ENCODE data around the gene MGLL.
A peak's percentile ranks its signal among the peaks of the same experiment; 100 is the strongest.

The MGLL gene

DNA sequence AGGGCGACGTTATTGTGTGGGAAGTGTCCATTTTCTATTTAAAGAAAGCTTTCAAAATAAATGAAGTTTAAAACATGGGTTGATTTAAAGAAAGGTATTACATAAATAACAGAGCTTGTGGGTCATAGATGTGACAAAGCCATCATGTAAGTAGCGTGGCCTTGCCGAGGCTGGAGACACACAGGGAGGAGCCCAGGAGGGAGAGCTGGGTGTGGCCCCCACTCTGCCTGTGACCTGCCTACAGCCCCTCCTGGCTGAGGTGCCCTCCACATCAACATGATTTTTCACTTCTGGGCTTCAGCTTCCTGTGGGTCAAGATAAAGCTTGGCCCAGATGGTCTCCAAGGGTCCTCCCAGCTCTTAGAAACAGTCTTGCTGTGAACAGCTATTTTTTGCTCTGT lies 12.5 kb upstream of the MGLL start:
- WGBS (ENCODE audit: extremely low coverage, insufficient coverage, low lambda C conversion rate), result no CpG with 5 or more reads among the region's 4 CpGs
- Histone ChIP-seq H3K36me3 (ENCODE audit: control insufficient read depth, insufficient read depth, low read length) (no peaks in the 10 kb centered on the region), H3K27me3 (ENCODE audit: insufficient read depth, low read length, poor library complexity) (no peaks in the 10 kb centered on the region), H3K4ac (ENCODE audit: low read depth, low read length) (no peak overlapping the region), H2BK5ac (ENCODE audit: low read length) (no peak overlapping the region), H2BK15ac (replicated peaks; ENCODE audit: low read depth) (no peak overlapping the region), H2BK120ac (ENCODE audit: low read depth, low read length) (no peak overlapping the region), H3K9ac (ENCODE audit: low read length) (no peak overlapping the region), H3K4me1 (ENCODE audit: control insufficient read depth, low read depth, low read length) (no peaks in the 10 kb centered on the region), H3K23ac (ENCODE audit: low read length) (no peak overlapping the region), H3K79me1 (ENCODE audit: low read length) (no peaks in the 10 kb centered on the region), H3K4me2 (ENCODE audit: low read length) (no peak overlapping the region), H3K18ac (ENCODE audit: low read length) (no peak overlapping the region), H3K4me3 (ENCODE audit: low read length) (no peak overlapping the region), H2AK5ac (ENCODE audit: low read length) (no peak overlapping the region), H3K27ac (ENCODE audit: low read depth, low read length) (no peak overlapping the region), H4K5ac (ENCODE audit: low read length) (no peak overlapping the region), H4K8ac (ENCODE audit: low read depth, low read length) (no peak overlapping the region), H3K56ac (ENCODE audit: low read length) (no peak overlapping the region), H3K79me2 (ENCODE audit: control insufficient read depth, insufficient read depth, low read length) (no peaks in the 10 kb centered on the region)
- DNase-seq, result no peak

DNA sequence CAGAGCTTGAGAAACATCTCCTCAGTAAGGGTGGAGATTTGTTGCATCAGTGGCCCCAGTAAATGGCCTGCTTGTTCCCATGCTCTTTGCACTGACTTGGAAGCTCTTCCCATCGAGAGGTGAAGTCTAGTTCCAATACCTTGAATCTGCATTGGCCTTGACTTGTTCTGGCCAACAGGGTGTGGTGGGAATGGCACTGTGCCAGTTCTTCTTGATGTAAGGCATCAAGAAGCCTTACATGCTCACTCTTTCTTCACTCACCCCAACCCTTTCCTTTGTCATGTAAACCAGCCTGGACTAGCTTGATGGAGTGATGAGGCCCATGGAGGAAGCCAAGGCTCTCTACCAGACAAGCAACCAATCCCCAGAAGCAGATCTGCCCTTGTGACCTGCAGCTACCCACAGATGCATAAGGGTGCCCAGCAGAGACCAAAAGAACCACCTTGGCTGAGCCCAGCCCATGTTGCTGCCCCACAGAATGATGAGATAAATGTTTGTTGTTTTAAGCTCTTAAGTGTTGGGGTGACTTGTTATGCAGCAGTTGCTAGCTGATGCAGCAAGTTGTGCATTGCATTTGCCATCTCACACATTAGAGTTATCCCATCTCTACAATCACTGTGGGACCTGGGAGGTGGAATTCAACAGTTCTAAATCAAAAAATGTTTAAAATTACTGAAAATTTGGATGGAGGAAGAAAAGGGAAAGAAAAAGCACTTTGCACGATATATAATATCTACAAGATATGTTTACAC lies 11.1 kb upstream of the MGLL start:
- H3K27me3 ChIP-seq (ENCODE audit: insufficient read depth, low read length, poor library complexity), result no peaks in the 10 kb centered on the region

DNA sequence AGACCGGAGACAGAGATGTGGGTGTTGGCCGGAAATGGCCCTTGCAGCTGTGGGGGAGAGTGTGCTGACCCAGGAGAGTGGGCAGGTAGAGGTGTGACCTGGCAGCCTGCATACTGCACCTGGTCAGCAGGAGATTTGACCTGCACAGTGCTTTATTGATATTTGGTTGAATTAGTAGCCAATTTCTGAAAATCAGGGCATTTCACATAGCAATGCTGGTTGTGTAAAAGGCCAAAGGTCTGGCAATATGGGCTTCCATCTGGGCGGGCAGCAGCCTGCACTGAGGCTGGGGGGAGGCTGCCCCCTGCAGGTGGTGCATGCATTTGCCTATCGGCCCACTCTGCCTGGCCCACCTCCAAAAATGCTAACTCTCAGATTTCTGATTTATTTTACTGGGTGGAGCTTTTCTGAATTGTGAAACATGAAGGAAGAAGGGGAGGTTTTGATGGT lies 9.4 kb upstream of the MGLL start:
- H3K4me2 ChIP-seq (ENCODE audit: low read length), result no peak overlapping the region
- H3K79me1 ChIP-seq (ENCODE audit: low read length), result no peaks in the 10 kb centered on the region
- no peaks in the 10 kb centered on the region for H3K27me3 ChIP-seq (ENCODE audit: insufficient read depth, low read length, poor library complexity)
- no peaks in the 10 kb centered on the region for H3K79me2 ChIP-seq (ENCODE audit: control insufficient read depth, insufficient read depth, low read length)
- no peak overlapping the region for H2BK5ac ChIP-seq (ENCODE audit: low read length)
- H4K5ac ChIP-seq (ENCODE audit: low read length), result no peak overlapping the region
- no peak overlapping the region for H3K27ac ChIP-seq (ENCODE audit: low read depth, low read length)
- WGBS (ENCODE audit: extremely low coverage, insufficient coverage, low lambda C conversion rate), result no CpG with 5 or more reads among the region's 4 CpGs
- no peak overlapping the region for H3K18ac ChIP-seq (ENCODE audit: low read length)
- no peak overlapping the region for H3K23ac ChIP-seq (ENCODE audit: low read length)
- no peak overlapping the region for H2BK15ac ChIP-seq (replicated peaks; ENCODE audit: low read depth)
- no peak overlapping the region for H3K9ac ChIP-seq (ENCODE audit: low read length)
- H3K56ac ChIP-seq (ENCODE audit: low read length), result peak overlapping the region; percentile 35
- H2AK5ac ChIP-seq (ENCODE audit: low read length), result no peak overlapping the region
- no peaks in the 10 kb centered on the region for H3K36me3 ChIP-seq (ENCODE audit: control insufficient read depth, insufficient read depth, low read length)
- no peak overlapping the region for H4K8ac ChIP-seq (ENCODE audit: low read depth, low read length)
- H3K4ac ChIP-seq (ENCODE audit: low read depth, low read length), result no peak overlapping the region
- no peak overlapping the region for H3K4me3 ChIP-seq (ENCODE audit: low read length)
- DNase-seq, result peak; percentile 50
- no peaks in the 10 kb centered on the region for H3K4me1 ChIP-seq (ENCODE audit: control insufficient read depth, low read depth, low read length)
- no peak overlapping the region for H2BK120ac ChIP-seq (ENCODE audit: low read depth, low read length)

More for the DNA sequence above, 11.1 kb upstream of the MGLL start:
- no peaks in the 10 kb centered on the region for H3K4me1 ChIP-seq (ENCODE audit: control insufficient read depth, low read depth, low read length)
- H3K4ac ChIP-seq (ENCODE audit: low read depth, low read length), result no peak overlapping the region
- H3K4me2 ChIP-seq (ENCODE audit: low read length), result no peak overlapping the region
- no peaks in the 10 kb centered on the region for H3K79me2 ChIP-seq (ENCODE audit: control insufficient read depth, insufficient read depth, low read length)
- no peaks in the 10 kb centered on the region for H3K79me1 ChIP-seq (ENCODE audit: low read length)
- H3K18ac ChIP-seq (ENCODE audit: low read length), result no peak overlapping the region
- DNase-seq, result no peak
- WGBS (ENCODE audit: extremely low coverage, insufficient coverage, low lambda C conversion rate), result no CpG with 5 or more reads among the region's 2 CpGs
- no peak overlapping the region for H2BK120ac ChIP-seq (ENCODE audit: low read depth, low read length)
- no peak overlapping the region for H4K5ac ChIP-seq (ENCODE audit: low read length)
- no peak overlapping the region for H3K4me3 ChIP-seq (ENCODE audit: low read length)
- no peak overlapping the region for H4K8ac ChIP-seq (ENCODE audit: low read depth, low read length)
- H3K56ac ChIP-seq (ENCODE audit: low read length), result no peak overlapping the region
- no peak overlapping the region for H2BK15ac ChIP-seq (replicated peaks; ENCODE audit: low read depth)
- H2AK5ac ChIP-seq (ENCODE audit: low read length), result no peak overlapping the region
- no peak overlapping the region for H2BK5ac ChIP-seq (ENCODE audit: low read length)
- H3K27ac ChIP-seq (ENCODE audit: low read depth, low read length), result no peak overlapping the region
- no peaks in the 10 kb centered on the region for H3K36me3 ChIP-seq (ENCODE audit: control insufficient read depth, insufficient read depth, low read length)
- no peak overlapping the region for H3K9ac ChIP-seq (ENCODE audit: low read length)
- no peak overlapping the region for H3K23ac ChIP-seq (ENCODE audit: low read length)

DNA sequence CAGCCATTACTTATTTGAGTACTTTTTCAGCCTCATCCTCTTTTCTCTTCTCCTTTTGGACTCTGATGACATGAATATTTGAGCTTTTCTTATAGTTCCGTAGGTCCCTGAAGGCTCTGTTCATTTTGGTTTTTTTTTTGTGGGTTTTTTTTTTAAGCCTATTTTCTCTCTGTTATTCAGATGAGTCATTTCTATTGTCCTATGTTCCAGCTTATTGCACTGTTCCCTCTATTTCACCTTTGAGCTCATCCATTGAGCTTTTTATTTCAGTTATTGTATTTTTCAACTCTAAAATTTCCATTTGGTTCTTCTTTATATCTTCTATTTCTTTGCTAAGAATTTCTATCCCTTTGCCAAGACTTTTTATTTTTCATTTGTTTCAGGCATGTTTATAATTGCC lies 7.2 kb upstream of the MGLL start:
- DNase-seq, result no peak
- Histone ChIP-seq H3K18ac (ENCODE audit: low read length) (no peak overlapping the region), H3K27ac (ENCODE audit: low read depth, low read length) (no peak overlapping the region), H3K4ac (ENCODE audit: low read depth, low read length) (no peak overlapping the region), H3K27me3 (ENCODE audit: insufficient read depth, low read length, poor library complexity) (no peaks in the 10 kb centered on the region), H2BK120ac (ENCODE audit: low read depth, low read length) (no peak overlapping the region), H3K56ac (ENCODE audit: low read length) (no peak overlapping the region), H3K4me2 (ENCODE audit: low read length) (no peak overlapping the region), H3K36me3 (ENCODE audit: control insufficient read depth, insufficient read depth, low read length) (no peaks in the 10 kb centered on the region), H4K5ac (ENCODE audit: low read length) (no peak overlapping the region), H3K79me1 (ENCODE audit: low read length) (no peaks in the 10 kb centered on the region), H3K23ac (ENCODE audit: low read length) (no peak overlapping the region), H2AK5ac (ENCODE audit: low read length) (no peak overlapping the region), H2BK5ac (ENCODE audit: low read length) (no peak overlapping the region), H2BK15ac (replicated peaks; ENCODE audit: low read depth) (no peak overlapping the region), H3K9ac (ENCODE audit: low read length) (no peak overlapping the region), H3K79me2 (ENCODE audit: control insufficient read depth, insufficient read depth, low read length) (no peaks in the 10 kb centered on the region), H3K4me1 (ENCODE audit: control insufficient read depth, low read depth, low read length) (no peaks in the 10 kb centered on the region), H4K8ac (ENCODE audit: low read depth, low read length) (no peak overlapping the region), H3K4me3 (ENCODE audit: low read length) (no peak overlapping the region)
- no CpG with 5 or more reads among the region's 1 CpG for WGBS (ENCODE audit: extremely low coverage, insufficient coverage, low lambda C conversion rate)

DNA sequence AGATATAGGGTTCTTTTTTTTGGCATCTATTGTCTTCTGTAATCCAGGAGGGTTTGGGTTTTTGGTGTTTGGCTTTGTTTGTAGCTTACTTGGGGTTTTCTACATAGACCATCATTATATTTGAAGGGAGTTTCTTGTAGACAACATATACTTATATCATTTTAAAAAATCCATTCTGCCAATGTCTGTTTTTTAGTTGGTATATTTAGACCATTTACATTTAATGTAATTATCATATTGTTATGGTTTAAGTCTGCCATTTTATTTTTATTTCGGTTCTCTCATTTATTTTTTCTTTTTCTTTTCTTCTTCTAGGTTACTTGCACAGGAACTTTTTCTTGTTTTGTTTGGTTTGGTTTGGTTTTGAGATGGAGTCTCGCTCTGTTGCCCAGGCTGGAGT lies 5.5 kb upstream of the MGLL start:
- DNase-seq, result no peak
- Histone ChIP-seq H3K4me3 (ENCODE audit: low read length) (no peak overlapping the region), H3K27me3 (ENCODE audit: insufficient read depth, low read length, poor library complexity) (peaks cover under 1% of the 10 kb centered on the region), H3K18ac (ENCODE audit: low read length) (no peak overlapping the region), H3K4me2 (ENCODE audit: low read length) (no peak overlapping the region), H3K23ac (ENCODE audit: low read length) (no peak overlapping the region), H4K8ac (ENCODE audit: low read depth, low read length) (no peak overlapping the region), H2AK5ac (ENCODE audit: low read length) (no peak overlapping the region), H3K79me1 (ENCODE audit: low read length) (no peaks in the 10 kb centered on the region), H3K4me1 (ENCODE audit: control insufficient read depth, low read depth, low read length) (no peaks in the 10 kb centered on the region), H3K9ac (ENCODE audit: low read length) (no peak overlapping the region), H4K5ac (ENCODE audit: low read length) (no peak overlapping the region), H2BK120ac (ENCODE audit: low read depth, low read length) (no peak overlapping the region), H2BK15ac (replicated peaks; ENCODE audit: low read depth) (no peak overlapping the region), H2BK5ac (ENCODE audit: low read length) (no peak overlapping the region), H3K36me3 (ENCODE audit: control insufficient read depth, insufficient read depth, low read length) (no peaks in the 10 kb centered on the region), H3K56ac (ENCODE audit: low read length) (no peak overlapping the region), H3K79me2 (ENCODE audit: control insufficient read depth, insufficient read depth, low read length) (no peaks in the 10 kb centered on the region), H3K4ac (ENCODE audit: low read depth, low read length) (no peak overlapping the region), H3K27ac (ENCODE audit: low read depth, low read length) (no peak overlapping the region)
- no CpG with 5 or more reads among the region's 2 CpGs for WGBS (ENCODE audit: extremely low coverage, insufficient coverage, low lambda C conversion rate)

DNA sequence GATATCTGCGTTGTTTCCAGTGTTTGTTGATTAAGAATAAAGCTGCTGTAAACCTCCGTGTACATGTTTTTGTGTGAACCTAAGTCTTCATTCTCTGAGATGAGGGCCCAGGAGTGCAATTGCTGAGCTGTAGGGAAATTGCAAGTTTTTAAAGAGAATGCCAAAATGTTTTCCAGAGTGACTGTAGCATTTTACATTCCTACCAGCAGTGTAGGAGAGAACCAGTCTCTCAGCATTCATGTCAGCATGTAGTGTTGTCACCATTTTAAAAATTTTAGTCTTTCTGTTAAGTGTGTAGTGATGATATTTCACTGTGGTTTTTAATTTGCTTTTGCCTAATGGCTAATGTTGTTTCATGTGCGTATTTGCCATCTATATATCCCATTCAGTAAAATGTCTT lies 3.4 kb upstream of the MGLL start:
- Histone ChIP-seq H2AK5ac (ENCODE audit: low read length) (no peak overlapping the region), H3K4me3 (ENCODE audit: low read length) (no peak overlapping the region), H3K79me2 (ENCODE audit: control insufficient read depth, insufficient read depth, low read length) (no peaks in the 10 kb centered on the region), H3K4ac (ENCODE audit: low read depth, low read length) (no peak overlapping the region), H4K5ac (ENCODE audit: low read length) (no peak overlapping the region), H3K27ac (ENCODE audit: low read depth, low read length) (no peak overlapping the region), H3K36me3 (ENCODE audit: control insufficient read depth, insufficient read depth, low read length) (no peaks in the 10 kb centered on the region), H3K27me3 (ENCODE audit: insufficient read depth, low read length, poor library complexity) (peaks cover 6% of the 10 kb centered on the region), H3K23ac (ENCODE audit: low read length) (no peak overlapping the region), H2BK15ac (replicated peaks; ENCODE audit: low read depth) (no peak overlapping the region), H3K79me1 (ENCODE audit: low read length) (no peaks in the 10 kb centered on the region), H3K56ac (ENCODE audit: low read length) (no peak overlapping the region), H3K18ac (ENCODE audit: low read length) (no peak overlapping the region), H3K4me1 (ENCODE audit: control insufficient read depth, low read depth, low read length) (no peaks in the 10 kb centered on the region), H3K4me2 (ENCODE audit: low read length) (no peak overlapping the region), H2BK120ac (ENCODE audit: low read depth, low read length) (no peak overlapping the region), H2BK5ac (ENCODE audit: low read length) (no peak overlapping the region), H4K8ac (ENCODE audit: low read depth, low read length) (no peak overlapping the region), H3K9ac (ENCODE audit: low read length) (no peak overlapping the region)
- DNase-seq, result no peak
- no CpG with 5 or more reads among the region's 3 CpGs for WGBS (ENCODE audit: extremely low coverage, insufficient coverage, low lambda C conversion rate)

Measured in mesendoderm (in vitro differentiated cells).